Progenitor cell of endocrine pancreas (in vitro differentiated cells): ENCODE results near the gene KIFC1. TPM values are rescaled to one million over a fixed set of nuclear protein-coding genes. Genes with fewer than 3 reads are reported as not detected.

Source experiments
- DNase-seq: peaks from one replicate; pipeline ENCODE4 v3.0.0; 2021; ENCODE audit warnings: low spot score; ENCODE audit not compliant: unreplicated experiment
- H3K27ac Mint-ChIP-seq: 2 replicates; pipeline ENCODE4 v1.8.0; 2021; ENCODE audit warnings: mild to moderate bottlenecking, moderate library complexity, mixed read lengths
- H3K27me3 Mint-ChIP-seq: 2 replicates; pipeline ENCODE4 v1.8.0; 2021; ENCODE audit warnings: mixed read lengths
- H3K36me3 Mint-ChIP-seq: 2 replicates; pipeline ENCODE4 v1.8.0; 2022; ENCODE audit warnings: mixed read lengths; ENCODE audit not compliant: insufficient read depth
- H3K4me1 Mint-ChIP-seq: 2 replicates; pipeline ENCODE4 v1.8.0; 2021; ENCODE audit warnings: low read depth, mixed read lengths
- H3K4me3 Mint-ChIP-seq: 2 replicates; pipeline ENCODE4 v1.8.0; 2021; ENCODE audit warnings: low read depth, mild to moderate bottlenecking, moderate library complexity, mixed read lengths
- H3K9me3 Mint-ChIP-seq: 2 replicates; pipeline ENCODE4 v1.8.0; 2021; ENCODE audit warnings: low read depth, mixed read lengths
- CTCF ChIP-seq: fragments of 200-600 bp; sonication (generic); IDR thresholded peaks from one replicate; pipeline ENCODE4 v1.5.0; 2021; ENCODE audit warnings: antibody characterized with exemption, mild to moderate bottlenecking; ENCODE audit not compliant: unreplicated experiment
- total RNA-seq: library from RNA; stranded (reverse); gene quantifications from 2 replicates; pipeline ENCODE4 v1.2.1, GENCODE V29; 2021

KIFC1 gene
- total RNA-seq, 1 donor from 2014 or later, result 46.6 TPM

- DNase-seq, result no peak
- Mint-ChIP-seq H3K4me3 (peak overlapping the region; percentile 85), H3K27me3 (no peaks in the 10 kb centered on the region), H3K4me1 (peaks cover 46% of the 10 kb centered on the region), H3K27ac (peak overlapping the region; percentile 92), H3K36me3 (no peaks in the 10 kb centered on the region), H3K9me3 (no peaks in the 10 kb centered on the region)
- TF ChIP-seq CTCF, result no peak
These were observed 33.4 kb downstream of the KIFC1 start for GRCh38 chr6:33424855-33425667.

- H3K27ac Mint-ChIP-seq, result peak overlapping the region; percentile 92
- no peaks in the 10 kb centered on the region for H3K36me3 Mint-ChIP-seq
- H3K4me1 Mint-ChIP-seq, result peaks cover 52% of the 10 kb centered on the region
- no peaks in the 10 kb centered on the region for H3K27me3 Mint-ChIP-seq
- H3K4me3 Mint-ChIP-seq, result peak overlapping the region; percentile 85
- no peaks in the 10 kb centered on the region for H3K9me3 Mint-ChIP-seq
- peak; percentile 75 for DNase-seq
- TF ChIP-seq CTCF, result peak; percentile 71
These were observed 34.3 kb downstream of the KIFC1 start for GRCh38 chr6:33425668-33426577.

- Mint-ChIP-seq H3K36me3 (no peaks in the 10 kb centered on the region), H3K4me3 (peak overlapping the region; percentile 85), H3K4me1 (peaks cover 57% of the 10 kb centered on the region), H3K27ac (peak overlapping the region; percentile 83), H3K9me3 (no peaks in the 10 kb centered on the region), H3K27me3 (no peaks in the 10 kb centered on the region)
- TF ChIP-seq CTCF, result no peak
- DNase-seq, result no peak
These were observed 35.2 kb downstream of the KIFC1 start for GRCh38 chr6:33426590-33427511.

GRCh38 chr6:33427585-33428223, 36.1 kb downstream of the KIFC1 start:
- H3K4me3 Mint-ChIP-seq, result peak overlapping the region; percentile 92
- peak overlapping the region; percentile 83 for H3K27ac Mint-ChIP-seq
- H3K9me3 Mint-ChIP-seq, result no peaks in the 10 kb centered on the region
- no peak for DNase-seq
- H3K27me3 Mint-ChIP-seq, result no peaks in the 10 kb centered on the region
- no peak for TF ChIP-seq CTCF
- peaks cover 64% of the 10 kb centered on the region for H3K4me1 Mint-ChIP-seq
- H3K36me3 Mint-ChIP-seq, result no peaks in the 10 kb centered on the region
